ENCODE data around the gene REEP3.

Gene REEP3

DNA sequence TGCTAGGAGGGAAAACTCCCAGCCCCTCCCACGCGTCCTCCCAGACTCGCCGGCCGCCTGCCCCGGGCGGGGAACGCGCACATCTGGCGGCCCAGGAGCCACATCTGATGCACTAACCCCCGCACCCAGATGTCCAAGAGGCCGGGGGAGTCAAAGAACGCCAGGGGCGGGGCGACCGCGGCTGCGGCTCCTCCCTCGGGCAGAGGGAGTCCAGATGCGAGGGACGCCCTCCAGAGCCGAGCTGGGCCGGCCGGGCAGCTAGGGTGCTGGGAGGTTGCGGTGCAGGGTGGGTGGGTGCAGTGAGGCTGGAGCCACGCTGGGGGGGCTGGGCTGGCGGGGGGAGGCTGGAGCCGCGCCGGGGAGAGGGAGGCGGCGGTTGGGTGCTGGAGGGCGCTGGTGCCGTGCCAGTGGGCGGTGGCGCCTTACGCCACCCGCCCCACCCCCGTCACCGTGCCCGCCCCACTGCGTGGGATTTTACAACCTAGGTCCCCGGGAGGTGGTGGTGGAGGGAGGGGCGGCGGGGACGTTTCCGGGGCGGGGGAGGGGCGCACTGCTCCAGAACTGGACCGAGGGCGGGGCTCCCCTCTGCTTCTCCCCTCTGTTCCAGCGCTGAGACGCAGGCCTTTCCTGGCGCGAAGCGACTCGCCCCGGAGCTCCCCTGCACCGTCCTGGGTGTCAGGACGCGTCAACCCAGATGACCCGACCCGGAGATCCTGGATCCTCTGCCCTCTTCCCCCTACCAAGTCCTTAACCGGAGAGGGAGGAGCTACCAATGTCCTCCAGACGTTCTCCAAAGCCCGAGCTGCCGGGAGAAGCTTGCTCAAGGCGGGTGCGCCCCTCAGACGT, 109.1 kb downstream of the REEP3 start (continued):
- peak; percentile 21; the same call in 1 of the 2 replicates for TF ChIP-seq OSR2 (tag by site-specific recombination; IDR thresholded peaks at IDR 0.05)
- TF ChIP-seq, protein P1, sequence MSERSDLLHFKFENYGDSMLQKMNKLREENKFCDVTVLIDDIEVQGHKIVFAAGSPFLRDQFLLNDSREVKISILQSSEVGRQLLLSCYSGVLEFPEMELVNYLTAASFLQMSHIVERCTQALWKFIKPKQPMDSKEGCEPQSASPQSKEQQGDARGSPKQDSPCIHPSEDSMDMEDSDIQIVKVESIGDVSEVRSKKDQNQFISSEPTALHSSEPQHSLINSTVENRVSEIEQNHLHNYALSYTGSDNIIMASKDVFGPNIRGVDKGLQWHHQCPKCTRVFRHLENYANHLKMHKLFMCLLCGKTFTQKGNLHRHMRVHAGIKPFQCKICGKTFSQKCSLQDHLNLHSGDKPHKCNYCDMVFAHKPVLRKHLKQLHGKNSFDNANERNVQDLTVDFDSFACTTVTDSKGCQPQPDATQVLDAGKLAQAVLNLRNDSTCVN (tag by site-specific recombination; optimal IDR thresholded peaks at IDR 0.05) = peak; percentile 75
- TF ChIP-seq ZXDB (tag by site-specific recombination; IDR thresholded peaks at IDR 0.05) = peak; percentile 85

DNA sequence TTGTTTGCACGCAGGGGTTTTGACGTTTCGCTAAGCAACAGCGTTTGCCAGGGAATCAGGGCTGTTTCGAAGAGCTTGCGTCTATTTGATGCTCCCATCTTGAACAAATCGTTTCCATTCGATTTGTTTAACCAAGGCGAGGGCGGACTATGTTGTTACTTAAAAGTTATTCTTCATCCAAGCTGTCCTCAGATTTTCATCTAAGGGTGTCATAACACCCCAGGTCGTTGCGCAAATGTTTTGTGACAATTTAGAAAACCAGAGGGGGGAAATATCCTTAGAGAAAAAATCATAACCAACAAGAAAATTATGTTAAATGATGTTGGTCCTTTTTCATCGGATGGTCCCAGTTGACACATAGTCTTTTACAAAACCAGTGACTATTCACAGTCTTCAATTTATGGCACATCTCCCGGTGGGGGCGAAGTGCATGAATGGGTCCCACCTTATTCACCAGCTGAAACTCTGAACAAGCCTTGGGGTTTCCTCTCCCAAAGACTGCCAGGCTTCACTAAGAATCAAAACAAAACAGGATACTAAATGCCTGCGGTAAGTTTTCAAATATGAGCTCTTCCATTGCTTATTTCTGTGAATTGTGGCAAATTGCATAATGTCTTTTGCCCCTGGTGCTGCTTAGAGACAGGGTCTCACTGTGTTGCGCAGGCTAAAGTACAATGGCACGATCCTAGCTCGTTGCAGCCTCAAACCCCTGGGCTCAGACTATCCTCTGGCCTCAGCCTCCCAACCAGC, 109.9 kb downstream of the REEP3 start:
- H3K9me3 ChIP-seq (ENCODE audit: control insufficient read depth, insufficient read depth, low read depth, low read length) = no peaks in the 10 kb centered on the region
- H3K4me1 ChIP-seq (ENCODE audit: control insufficient read depth, insufficient read depth, low read length) = peaks cover 9% of the 10 kb centered on the region
- no peaks in the 10 kb centered on the region for H3K36me3 ChIP-seq (ENCODE audit: control insufficient read depth in 2 of 2, insufficient read depth in 1 of 2, low read length in 2 of 2)
- TF ChIP-seq ZFP41 (tag by site-specific recombination; IDR thresholded peaks at IDR 0.05; ENCODE audit: borderline replicate concordance) (no peak), HOXC10 (CRISPR knock-in tag; IDR thresholded peaks at IDR 0.05) (0 out of 2 replicates have a peak, but pooled peaks have one; percentile 4), TRIM28 (IDR thresholded peaks at IDR 0.05; ENCODE audit: borderline replicate concordance, low read length) (0 out of 2 replicates have a peak, but pooled peaks have one; percentile 11), ZFP69B (tag by site-specific recombination; IDR thresholded peaks at IDR 0.05) (peak; percentile 43; the same call in 1 of the 2 replicates), ZNF600 (tag by site-specific recombination; IDR thresholded peaks at IDR 0.05) (0 out of 2 replicates have a peak, but pooled peaks have one; percentile 59), ZNF561 (tag by site-specific recombination; IDR thresholded peaks at IDR 0.05; ENCODE audit: borderline replicate concordance) (no peak), ZNF341 (tag by site-specific recombination; IDR thresholded peaks at IDR 0.05; ENCODE audit: low read depth) (peak; percentile 15; the same call in 1 of the 2 replicates), ZNF121 (tag by site-specific recombination; IDR thresholded peaks at IDR 0.05) (no peak), MZF1 (tag by site-specific recombination; IDR thresholded peaks at IDR 0.05; ENCODE audit: borderline replicate concordance) (0 out of 2 replicates have a peak, but pooled peaks have one; percentile 5)
- TF ChIP-seq, protein P2, sequence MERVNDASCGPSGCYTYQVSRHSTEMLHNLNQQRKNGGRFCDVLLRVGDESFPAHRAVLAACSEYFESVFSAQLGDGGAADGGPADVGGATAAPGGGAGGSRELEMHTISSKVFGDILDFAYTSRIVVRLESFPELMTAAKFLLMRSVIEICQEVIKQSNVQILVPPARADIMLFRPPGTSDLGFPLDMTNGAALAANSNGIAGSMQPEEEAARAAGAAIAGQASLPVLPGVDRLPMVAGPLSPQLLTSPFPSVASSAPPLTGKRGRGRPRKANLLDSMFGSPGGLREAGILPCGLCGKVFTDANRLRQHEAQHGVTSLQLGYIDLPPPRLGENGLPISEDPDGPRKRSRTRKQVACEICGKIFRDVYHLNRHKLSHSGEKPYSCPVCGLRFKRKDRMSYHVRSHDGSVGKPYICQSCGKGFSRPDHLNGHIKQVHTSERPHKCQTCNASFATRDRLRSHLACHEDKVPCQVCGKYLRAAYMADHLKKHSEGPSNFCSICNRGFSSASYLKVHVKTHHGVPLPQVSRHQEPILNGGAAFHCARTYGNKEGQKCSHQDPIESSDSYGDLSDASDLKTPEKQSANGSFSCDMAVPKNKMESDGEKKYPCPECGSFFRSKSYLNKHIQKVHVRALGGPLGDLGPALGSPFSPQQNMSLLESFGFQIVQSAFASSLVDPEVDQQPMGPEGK (tag by site-specific recombination; IDR thresholded peaks at IDR 0.05) = no peak
- CTCF ChIA-PET = interaction anchor here (0.6 to 4.7 kb wide), 12 partner anchors 8 to 473 kb away, joined by 3 to 47 read pairs (median 6); no protein-coding TSS in a partner anchor
- POLR2A ChIA-PET = interaction anchor here (0.6 to 3.7 kb wide), 15 partner anchors 9 to 498 kb away, joined by 3 to 26 read pairs (median 8); partner anchors contain the start of genes JMJD1C, NRBF2 and REEP3
- peak overlapping the region; percentile 59 for H3K4me3 ChIP-seq (ENCODE audit: low read depth, low read length)
- H3K27ac ChIP-seq (ENCODE audit: extremely low read depth, low read depth, low read length) = peak overlapping the region; percentile 100

DNA sequence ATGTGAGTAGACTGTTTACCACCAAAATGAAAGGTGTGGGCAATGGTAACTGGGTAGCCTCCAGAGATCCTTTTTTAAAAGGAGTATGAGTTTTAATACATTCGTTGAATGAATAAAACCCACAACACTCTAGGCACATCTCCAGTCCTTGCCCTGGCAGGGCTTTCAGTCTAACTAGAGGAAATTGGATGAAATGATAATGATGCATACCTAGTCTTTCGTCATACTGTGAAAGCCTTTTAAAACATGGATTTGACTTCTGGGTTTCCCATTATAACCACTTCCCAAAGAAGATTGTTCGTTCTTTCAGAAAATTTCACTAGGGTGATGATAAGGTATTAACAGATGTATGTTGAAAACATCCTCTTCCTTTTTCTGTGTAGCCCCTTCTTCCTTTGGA, 110.8 kb downstream of the REEP3 start:
- H3K4me1 ChIP-seq (ENCODE audit: control insufficient read depth, insufficient read depth, low read length) = peaks cover 9% of the 10 kb centered on the region
- CTCF ChIA-PET = interaction anchor here (0.6 to 4.3 kb wide), 9 partner anchors 8 to 465 kb away, joined by 3 to 27 read pairs (median 5); no protein-coding TSS in a partner anchor
- H3K36me3 ChIP-seq (ENCODE audit: control insufficient read depth in 2 of 2, insufficient read depth in 1 of 2, low read length in 2 of 2) = no peaks in the 10 kb centered on the region
- no peaks in the 10 kb centered on the region for H3K9me3 ChIP-seq (ENCODE audit: control insufficient read depth, insufficient read depth, low read depth, low read length)
- no peak overlapping the region for H3K4me3 ChIP-seq (ENCODE audit: low read depth, low read length)
- POLR2A ChIA-PET = interaction anchor here (0.7 to 1.2 kb wide), 2 partner anchors 39 to 170 kb away, joined by 3 read pairs; no protein-coding TSS in a partner anchor
- no peak overlapping the region for H3K27ac ChIP-seq (ENCODE audit: extremely low read depth, low read depth, low read length)
- TF ChIP-seq ZEB2 (tag by site-specific recombination; IDR thresholded peaks at IDR 0.05) = no peak
- TF ChIP-seq ZNF843 (tag by site-specific recombination; IDR thresholded peaks at IDR 0.05) = no peak
- TF ChIP-seq, protein P3, sequence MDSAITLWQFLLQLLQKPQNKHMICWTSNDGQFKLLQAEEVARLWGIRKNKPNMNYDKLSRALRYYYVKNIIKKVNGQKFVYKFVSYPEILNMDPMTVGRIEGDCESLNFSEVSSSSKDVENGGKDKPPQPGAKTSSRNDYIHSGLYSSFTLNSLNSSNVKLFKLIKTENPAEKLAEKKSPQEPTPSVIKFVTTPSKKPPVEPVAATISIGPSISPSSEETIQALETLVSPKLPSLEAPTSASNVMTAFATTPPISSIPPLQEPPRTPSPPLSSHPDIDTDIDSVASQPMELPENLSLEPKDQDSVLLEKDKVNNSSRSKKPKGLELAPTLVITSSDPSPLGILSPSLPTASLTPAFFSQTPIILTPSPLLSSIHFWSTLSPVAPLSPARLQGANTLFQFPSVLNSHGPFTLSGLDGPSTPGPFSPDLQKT (IDR thresholded peaks at IDR 0.05; ENCODE audit: borderline replicate concordance, low read depth, low read length) = no peak
- TF ChIP-seq ZNF324 (tag by site-specific recombination; IDR thresholded peaks at IDR 0.05) = no peak
- no peak for TF ChIP-seq ZBTB7A (tag by site-specific recombination; IDR thresholded peaks at IDR 0.05; ENCODE audit: low read depth)
- TF ChIP-seq GLIS1 (tag by site-specific recombination; IDR thresholded peaks at IDR 0.05) = no peak
- TF ChIP-seq ZNF174 (tag by site-specific recombination; IDR thresholded peaks at IDR 0.05) = no peak
- TF ChIP-seq ZNF560 (tag by site-specific recombination; IDR thresholded peaks at IDR 0.05; ENCODE audit: borderline replicate concordance) = no peak
- TF ChIP-seq ZNF785 (tag by site-specific recombination; IDR thresholded peaks at IDR 0.05) = no peak
- TF ChIP-seq ZFHX2 (tag by site-specific recombination; conservative IDR thresholded peaks at IDR 0.05) = no peak
- TF ChIP-seq MYNN (tag by site-specific recombination; IDR thresholded peaks at IDR 0.05; ENCODE audit: borderline replicate concordance) = no peak
- TF ChIP-seq ZNF423 (tag by site-specific recombination; IDR thresholded peaks at IDR 0.05) = no peak
- TF ChIP-seq, protein P4, sequence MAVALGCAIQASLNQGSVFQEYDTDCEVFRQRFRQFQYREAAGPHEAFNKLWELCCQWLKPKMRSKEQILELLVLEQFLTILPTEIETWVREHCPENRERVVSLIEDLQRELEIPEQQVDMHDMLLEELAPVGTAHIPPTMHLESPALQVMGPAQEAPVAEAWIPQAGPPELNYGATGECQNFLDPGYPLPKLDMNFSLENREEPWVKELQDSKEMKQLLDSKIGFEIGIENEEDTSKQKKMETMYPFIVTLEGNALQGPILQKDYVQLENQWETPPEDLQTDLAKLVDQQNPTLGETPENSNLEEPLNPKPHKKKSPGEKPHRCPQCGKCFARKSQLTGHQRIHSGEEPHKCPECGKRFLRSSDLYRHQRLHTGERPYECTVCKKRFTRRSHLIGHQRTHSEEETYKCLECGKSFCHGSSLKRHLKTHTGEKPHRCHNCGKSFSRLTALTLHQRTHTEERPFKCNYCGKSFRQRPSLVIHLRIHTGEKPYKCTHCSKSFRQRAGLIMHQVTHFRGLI (tag by site-specific recombination; IDR thresholded peaks at IDR 0.05) = no peak
